KOPT-K1 (cell line): Measurements from ENCODE around the gene CBS.
"Not testable (repeated sequence)": the region's sequence is repeated elsewhere in the genome, so short reads cannot be mapped to it uniquely, and the experiment has no call there.

Experiments used
- H3K27ac ChIP-seq: fragments of 200-600 bp; sonication (generic); 2 replicates; pipeline ENCODE4 v1.5.1; 2016; ENCODE audit warnings: antibody characterized with exemption, mild to moderate bottlenecking, low read depth, low read length; ENCODE audit not compliant: poor library complexity, severe bottlenecking
- H3K36me3 ChIP-seq: fragments of 200-600 bp; sonication (generic); 2 replicates; pipeline ENCODE4 v1.5.1; 2017; ENCODE audit warnings: antibody characterized with exemption, mild to moderate bottlenecking, low read length, moderate library complexity; ENCODE audit not compliant: insufficient read depth
- H3K9me3 ChIP-seq: fragments of 200-600 bp; sonication (generic); 2 replicates; pipeline ENCODE4 v1.5.1; 2017; ENCODE audit warnings: antibody characterized with exemption, low read length, mild to moderate bottlenecking; ENCODE audit not compliant: insufficient read depth, poor library complexity, severe bottlenecking

The CBS gene

GRCh38 chr21:43075170-43076022, at the start of gene CBS:
Gene CBS, minus strand, starts transcription at chr21:43075835. Its CDS starts 3,642 bp downstream, at chr21:43072193.
- not testable (repeated sequence) for H3K36me3 ChIP-seq, H3K9me3 ChIP-seq, H3K27ac ChIP-seq

GRCh38 chr21:43115956-43116355, 40.3 kb upstream of the CBS start:
- not testable (repeated sequence) for H3K27ac ChIP-seq, H3K36me3 ChIP-seq, H3K9me3 ChIP-seq

GRCh38 chr21:43114483-43114882, 38.8 kb upstream of the CBS start:
- H3K36me3 ChIP-seq, H3K9me3 ChIP-seq, H3K27ac ChIP-seq: not testable (repeated sequence)

- H3K9me3 ChIP-seq, H3K27ac ChIP-seq, H3K36me3 ChIP-seq: not testable (repeated sequence)
Measured at GRCh38 chr21:43109006-43109405, 33.4 kb upstream of the CBS start.

GRCh38 chr21:43108177-43108576, 32.5 kb upstream of the CBS start:
- not testable (repeated sequence) for H3K9me3 ChIP-seq, H3K27ac ChIP-seq, H3K36me3 ChIP-seq

- not testable (repeated sequence) for H3K36me3 ChIP-seq, H3K9me3 ChIP-seq, H3K27ac ChIP-seq
Measured at GRCh38 chr21:43107794-43108137, 32.1 kb upstream of the CBS start.

GRCh38 chr21:43106965-43107793, 31.5 kb upstream of the CBS start, which contains the start of gene U2AF1:
Gene U2AF1, minus strand, starts transcription at chr21:43107570. Its CDS starts 76 bp downstream, at chr21:43107494.
- H3K9me3 ChIP-seq, H3K27ac ChIP-seq, H3K36me3 ChIP-seq: not testable (repeated sequence)

GRCh38 chr21:43104642-43105041, 29.0 kb upstream of the CBS start:
- not testable (repeated sequence) for H3K9me3 ChIP-seq, H3K36me3 ChIP-seq, H3K27ac ChIP-seq

GRCh38 chr21:43102281-43102680, 26.6 kb upstream of the CBS start:
- not testable (repeated sequence) for H3K36me3 ChIP-seq, H3K27ac ChIP-seq, H3K9me3 ChIP-seq

GRCh38 chr21:43101676-43102075, 26.0 kb upstream of the CBS start:
- H3K27ac ChIP-seq, H3K36me3 ChIP-seq, H3K9me3 ChIP-seq: not testable (repeated sequence)

- not testable (repeated sequence) for H3K27ac ChIP-seq, H3K36me3 ChIP-seq, H3K9me3 ChIP-seq
Measured at GRCh38 chr21:43101000-43101399, 25.4 kb upstream of the CBS start.

GRCh38 chr21:43091979-43092614, 16.5 kb upstream of the CBS start:
- not testable (repeated sequence) for H3K27ac ChIP-seq, H3K9me3 ChIP-seq, H3K36me3 ChIP-seq

GRCh38 chr21:43090947-43091346, 15.3 kb upstream of the CBS start:
- H3K27ac ChIP-seq = not testable (repeated sequence)

GRCh38 chr21:43089463-43089862, 13.8 kb upstream of the CBS start:
- not testable (repeated sequence) for H3K36me3 ChIP-seq, H3K27ac ChIP-seq, H3K9me3 ChIP-seq

More at GRCh38 chr21:43090947-43091346, 15.3 kb upstream of the CBS start:
- not testable (repeated sequence) for H3K36me3 ChIP-seq, H3K9me3 ChIP-seq

GRCh38 chr21:43082587-43083300, 7.1 kb upstream of the CBS start:
- not testable (repeated sequence) for H3K36me3 ChIP-seq, H3K27ac ChIP-seq, H3K9me3 ChIP-seq
